ENCODE results near the gene TEX29. TPM values are rescaled to one million over a fixed set of nuclear protein-coding genes. Genes with fewer than 3 reads are reported as not detected.

TEX29 gene
- total and polyA plus RNA-seq, 9 of the 15 experiments (the other 6 are each of a cell fraction or from before 2014, with no cell fraction given) = 0.11 TPM; not detected in 7

DNA sequence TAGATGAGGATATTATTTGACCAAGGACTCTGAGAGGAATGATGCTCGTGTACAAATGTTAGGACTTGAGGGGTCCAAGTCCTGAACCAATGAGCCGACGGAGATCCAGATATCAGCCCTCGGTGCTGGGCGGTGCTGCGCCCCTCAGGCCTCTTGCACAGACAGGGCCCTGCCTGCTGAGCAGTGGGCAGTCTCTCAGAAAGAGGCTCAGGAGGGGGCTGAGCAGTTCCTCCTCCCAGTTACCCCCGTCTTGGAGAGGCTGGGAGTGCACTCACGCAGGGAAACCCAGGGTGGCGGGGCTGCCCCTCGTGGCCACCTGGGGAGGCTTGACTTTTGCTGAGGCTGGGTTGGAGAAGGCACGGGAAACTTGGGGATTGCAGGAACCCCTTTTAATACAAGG, 18.4 kb downstream of the TEX29 start:
- Histone ChIP-seq H3K4me2 (ENCODE audit: insufficient read depth, low read length) (no peak overlapping the region), H3K4me1 (replicated peaks in 1 of 2; ENCODE audit: control insufficient read depth in 2 of 2, insufficient read depth in 2 of 2, low read length in 2 of 2) (no peaks in the 10 kb centered on the region; a peak in 1 of 5 replicates), H3K9me3 (replicated peaks; ENCODE audit: control insufficient read depth, insufficient read depth, low read depth, low read length) (no peaks in the 10 kb centered on the region), H3K27me3 (ENCODE audit: control insufficient read depth in 2 of 2, insufficient read depth in 2 of 2, low read length in 2 of 2) (peaks cover 3 to 60% of the 10 kb centered on the region in 2 experiments; a peak in 4 of 5 replicates), H3K27ac (ENCODE audit: extremely low read depth, low read depth, low read length) (no peak overlapping the region), H3K4me3 (no peak overlapping the region), H3K9ac (ENCODE audit: insufficient read depth in 1 of 2, low read depth in 2 of 2, low read length in 2 of 2) (no peak overlapping the region), H3K79me2 (ENCODE audit: control insufficient read depth, insufficient read depth, low read length) (no peaks in the 10 kb centered on the region), H4K20me1 (replicated peaks; ENCODE audit: control insufficient read depth, insufficient read depth, low read length) (no peaks in the 10 kb centered on the region), H2AFZ (ENCODE audit: low read depth, low read length) (no peak overlapping the region), H3K9me1 (ENCODE audit: control insufficient read depth, insufficient read depth, low read length) (no peaks in the 10 kb centered on the region), H3K36me3 (ENCODE audit: control insufficient read depth, insufficient read depth, low read length) (no peaks in the 10 kb centered on the region)
- ATAC-seq (no peak), FAIRE-seq (no peak), DNase-seq (ENCODE audit: extremely low read depth in 1 of 4, low spot score in 3 of 4) (no peak)
- WGBS (ENCODE audit: insufficient coverage, low coverage, missing lambda C conversion rate) = 4% methylated on average over 10 of the region's 11 CpGs
- ChIA-PET CTCF (ENCODE audit: low intra/inter-chr PET ratio) (no interaction called here), POLR2A (no interaction called here)
- in situ Hi-C loops (cut with MboI) = no loop called here
- intact Hi-C loops (cut with micrococcal nuclease) = no loop called here
- BruUV-seq (replicated peaks) = no TSS peak
- TF ChIP-seq, protein P1, sequence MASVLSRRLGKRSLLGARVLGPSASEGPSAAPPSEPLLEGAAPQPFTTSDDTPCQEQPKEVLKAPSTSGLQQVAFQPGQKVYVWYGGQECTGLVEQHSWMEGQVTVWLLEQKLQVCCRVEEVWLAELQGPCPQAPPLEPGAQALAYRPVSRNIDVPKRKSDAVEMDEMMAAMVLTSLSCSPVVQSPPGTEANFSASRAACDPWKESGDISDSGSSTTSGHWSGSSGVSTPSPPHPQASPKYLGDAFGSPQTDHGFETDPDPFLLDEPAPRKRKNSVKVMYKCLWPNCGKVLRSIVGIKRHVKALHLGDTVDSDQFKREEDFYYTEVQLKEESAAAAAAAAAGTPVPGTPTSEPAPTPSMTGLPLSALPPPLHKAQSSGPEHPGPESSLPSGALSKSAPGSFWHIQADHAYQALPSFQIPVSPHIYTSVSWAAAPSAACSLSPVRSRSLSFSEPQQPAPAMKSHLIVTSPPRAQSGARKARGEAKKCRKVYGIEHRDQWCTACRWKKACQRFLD (CRISPR knock-in tag; IDR thresholded peaks at IDR 0.05) = no peak
- TF ChIP-seq SIN3B (IDR thresholded peaks at IDR 0.05; ENCODE audit: low read depth) (no peak), RBM22 (IDR thresholded peaks at IDR 0.05; ENCODE audit: low read depth, low read length, poor library complexity, severe bottlenecking) (no peak), MTA1 (IDR thresholded peaks at IDR 0.05; ENCODE audit: borderline replicate concordance) (no peak), BRD4 (IDR thresholded peaks at IDR 0.05) (no peak), SETDB1 (IDR thresholded peaks at IDR 0.05; ENCODE audit: low read length) (no peak), ZNF830 (CRISPR knock-in tag; IDR thresholded peaks at IDR 0.05) (no peak), ZNF121 (CRISPR knock-in tag; conservative IDR thresholded peaks at IDR 0.05) (no peak), KDM4B (IDR thresholded peaks at IDR 0.05; ENCODE audit: borderline replicate concordance in 2 of 2, low read depth in 1 of 2) (no peak)
- TF ChIP-seq, protein P2, sequence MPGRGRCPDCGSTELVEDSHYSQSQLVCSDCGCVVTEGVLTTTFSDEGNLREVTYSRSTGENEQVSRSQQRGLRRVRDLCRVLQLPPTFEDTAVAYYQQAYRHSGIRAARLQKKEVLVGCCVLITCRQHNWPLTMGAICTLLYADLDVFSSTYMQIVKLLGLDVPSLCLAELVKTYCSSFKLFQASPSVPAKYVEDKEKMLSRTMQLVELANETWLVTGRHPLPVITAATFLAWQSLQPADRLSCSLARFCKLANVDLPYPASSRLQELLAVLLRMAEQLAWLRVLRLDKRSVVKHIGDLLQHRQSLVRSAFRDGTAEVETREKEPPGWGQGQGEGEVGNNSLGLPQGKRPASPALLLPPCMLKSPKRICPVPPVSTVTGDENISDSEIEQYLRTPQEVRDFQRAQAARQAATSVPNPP (IDR thresholded peaks at IDR 0.05; ENCODE audit: borderline replicate concordance, insufficient read depth, insufficient read length) = no peak
- TF ChIP-seq, protein P3, sequence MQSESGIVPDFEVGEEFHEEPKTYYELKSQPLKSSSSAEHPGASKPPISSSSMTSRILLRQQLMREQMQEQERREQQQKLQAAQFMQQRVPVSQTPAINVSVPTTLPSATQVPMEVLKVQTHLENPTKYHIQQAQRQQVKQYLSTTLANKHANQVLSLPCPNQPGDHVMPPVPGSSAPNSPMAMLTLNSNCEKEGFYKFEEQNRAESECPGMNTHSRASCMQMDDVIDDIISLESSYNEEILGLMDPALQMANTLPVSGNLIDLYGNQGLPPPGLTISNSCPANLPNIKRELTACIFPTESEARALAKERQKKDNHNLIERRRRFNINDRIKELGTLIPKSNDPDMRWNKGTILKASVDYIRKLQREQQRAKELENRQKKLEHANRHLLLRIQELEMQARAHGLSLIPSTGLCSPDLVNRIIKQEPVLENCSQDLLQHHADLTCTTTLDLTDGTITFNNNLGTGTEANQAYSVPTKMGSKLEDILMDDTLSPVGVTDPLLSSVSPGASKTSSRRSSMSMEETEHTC (IDR thresholded peaks at IDR 0.05) = no peak

Measured in K562 (cell line).